ENCODE results near the gene SLC2A13.

- TF ChIP-seq, protein P1, sequence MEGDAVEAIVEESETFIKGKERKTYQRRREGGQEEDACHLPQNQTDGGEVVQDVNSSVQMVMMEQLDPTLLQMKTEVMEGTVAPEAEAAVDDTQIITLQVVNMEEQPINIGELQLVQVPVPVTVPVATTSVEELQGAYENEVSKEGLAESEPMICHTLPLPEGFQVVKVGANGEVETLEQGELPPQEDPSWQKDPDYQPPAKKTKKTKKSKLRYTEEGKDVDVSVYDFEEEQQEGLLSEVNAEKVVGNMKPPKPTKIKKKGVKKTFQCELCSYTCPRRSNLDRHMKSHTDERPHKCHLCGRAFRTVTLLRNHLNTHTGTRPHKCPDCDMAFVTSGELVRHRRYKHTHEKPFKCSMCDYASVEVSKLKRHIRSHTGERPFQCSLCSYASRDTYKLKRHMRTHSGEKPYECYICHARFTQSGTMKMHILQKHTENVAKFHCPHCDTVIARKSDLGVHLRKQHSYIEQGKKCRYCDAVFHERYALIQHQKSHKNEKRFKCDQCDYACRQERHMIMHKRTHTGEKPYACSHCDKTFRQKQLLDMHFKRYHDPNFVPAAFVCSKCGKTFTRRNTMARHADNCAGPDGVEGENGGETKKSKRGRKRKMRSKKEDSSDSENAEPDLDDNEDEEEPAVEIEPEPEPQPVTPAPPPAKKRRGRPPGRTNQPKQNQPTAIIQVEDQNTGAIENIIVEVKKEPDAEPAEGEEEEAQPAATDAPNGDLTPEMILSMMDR (conservative IDR thresholded peaks at IDR 0.05 in 1 of 2, IDR thresholded peaks at IDR 0.05 in 1 of 2; ENCODE audit: extremely low read depth in 1 of 2, insufficient read depth in 1 of 2, low read depth in 1 of 2, low read length in 2 of 2): no peak
- no peak for TF ChIP-seq EZH2 (IDR thresholded peaks at IDR 0.05; ENCODE audit: borderline replicate concordance, low read length)
Observed at GRCh38 chr12:39920222-39920621, 185.7 kb downstream of the SLC2A13 start.

Data from mammary epithelial cell (primary cell).